CD4-positive, CD25-positive, alpha-beta regulatory T cell (primary cell): ENCODE data around the gene PCDHB8. TPM values are rescaled to one million over a fixed set of nuclear protein-coding genes. Genes with fewer than 3 reads are reported as not detected.
"Not testable (repeated sequence)": the region's sequence is repeated elsewhere in the genome, so short reads cannot be mapped to it uniquely, and the experiment has no call there.

ENCODE experiments used
- ATAC-seq, 2 donors: fragments of 150-1000 bp; cut with Tn5 transposase; one replicate each; pipeline ENCODE4 v1.10.0; 2021; ENCODE audit warnings: low read depth in 2 of 2, moderate number of reproducible peaks in 2 of 2, moderate library complexity in 1 of 2
- DNase-seq, 3 donors: peaks; one replicate each; pipeline versions ENCODE4 v3.0.0 to v3.0.0-alpha.2; 2012 to 2022; ENCODE audit warnings: mixed read lengths in 1 of 3
- H3K27ac ChIP-seq: one replicate; pipeline ENCODE4 v1.7.0; 2013; ENCODE audit warnings: mild to moderate bottlenecking, low read length; ENCODE audit not compliant: insufficient read depth, poor library complexity, severe bottlenecking
- H3K27me3 ChIP-seq: one replicate; pipeline ENCODE4 v1.7.0; 2013; ENCODE audit warnings: low read length; ENCODE audit not compliant: control insufficient read depth, insufficient read depth
- H3K36me3 ChIP-seq: one replicate; pipeline ENCODE4 v1.7.0; 2013; ENCODE audit warnings: mild to moderate bottlenecking, low read length, moderate library complexity; ENCODE audit not compliant: control insufficient read depth, insufficient read depth
- H3K4me1 ChIP-seq: 2 replicates; pipeline ENCODE4 v1.7.0; 2013; ENCODE audit warnings: mild to moderate bottlenecking, low read length; ENCODE audit not compliant: insufficient read depth, control insufficient read depth, poor library complexity, severe bottlenecking
- H3K4me3 ChIP-seq: one replicate; pipeline ENCODE4 v1.7.0; 2013; ENCODE audit warnings: low read depth, mild to moderate bottlenecking, low read length, moderate library complexity
- H3K9me3 ChIP-seq, 2 experiments: 1 replicate in 1 of 2; 2 replicates in 1 of 2; pipeline ENCODE4 v1.7.0; 2013; ENCODE audit warnings: low read length in 2 of 2, mild to moderate bottlenecking in 1 of 2, moderate library complexity in 1 of 2; ENCODE audit not compliant: control insufficient read depth in 2 of 2
- H3K27ac Mint-ChIP-seq, 3 donors: one replicate each; pipeline ENCODE4 v1.8.0; 2020 to 2022; ENCODE audit warnings: mild to moderate bottlenecking in 3 of 3, mixed read lengths in 3 of 3, moderate library complexity in 2 of 3
- H3K27me3 Mint-ChIP-seq: one replicate; pipeline ENCODE4 v1.8.0; 2022; ENCODE audit warnings: mild to moderate bottlenecking, mixed read lengths
- H3K36me3 Mint-ChIP-seq: one replicate; pipeline ENCODE4 v1.8.0; 2020; ENCODE audit warnings: mixed read lengths
- H3K4me1 Mint-ChIP-seq, 4 donors: one replicate each; pipeline ENCODE4 v1.8.0; 2020 to 2022; ENCODE audit warnings: mixed read lengths in 4 of 4, mild to moderate bottlenecking in 1 of 4
- H3K4me3 Mint-ChIP-seq, 4 donors: one replicate each; pipeline ENCODE4 v1.8.0; 2020 to 2022; ENCODE audit warnings: mild to moderate bottlenecking in 4 of 4, mixed read lengths in 4 of 4, moderate library complexity in 3 of 4
- H3K9me3 Mint-ChIP-seq, 7 donors: one replicate each; pipeline ENCODE4 v1.8.0; 2020 to 2022; ENCODE audit warnings: mixed read lengths in 7 of 7, mild to moderate bottlenecking in 3 of 7, moderate library complexity in 2 of 7
- polyA plus RNA-seq, 4 donors: library from polyadenylated mRNA; unstranded; fragments of 300-500 nt; fragmentation: Illumina TruSeq; gene quantifications; one replicate each; pipeline ENCODE4 v1.2.3, GENCODE V29; 2021
- total RNA-seq: library from RNA; stranded (reverse); gene quantifications from one replicate; pipeline ENCODE4 v1.2.3, GENCODE V29; 2022

PCDHB8 gene
- total and polyA plus RNA-seq, 5 donors from 2014 or later, result not detected

DNA sequence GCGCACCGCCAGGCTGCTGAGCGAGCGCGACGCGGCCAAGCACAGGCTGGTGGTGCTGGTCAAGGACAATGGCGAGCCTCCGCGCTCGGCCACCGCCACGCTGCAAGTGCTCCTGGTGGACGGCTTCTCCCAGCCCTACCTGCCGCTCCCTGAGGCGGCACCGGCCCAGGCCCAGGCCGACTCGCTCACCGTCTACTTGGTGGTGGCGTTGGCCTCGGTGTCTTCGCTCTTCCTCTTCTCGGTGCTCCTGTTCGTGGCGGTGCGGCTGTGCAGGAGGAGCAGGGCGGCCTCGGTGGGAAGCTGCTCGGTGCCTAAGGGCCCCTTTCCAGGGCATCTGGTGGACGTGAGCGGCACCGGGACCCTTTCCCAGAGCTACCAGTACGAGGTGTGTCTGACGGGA, 24.1 kb downstream of the PCDHB8 start:
- not testable (repeated sequence) for H3K4me1 Mint-ChIP-seq, H3K4me3 Mint-ChIP-seq, ATAC-seq, H3K27ac ChIP-seq, H3K27ac Mint-ChIP-seq, H3K36me3 Mint-ChIP-seq, H3K27me3 ChIP-seq, H3K36me3 ChIP-seq, DNase-seq, H3K4me3 ChIP-seq, H3K4me1 ChIP-seq
- H3K27me3 Mint-ChIP-seq, result peaks cover 14% of the 10 kb centered on the region
- peaks cover 13 to 17% of the 10 kb centered on the region in 2 experiments for H3K9me3 ChIP-seq
- H3K9me3 Mint-ChIP-seq, result peaks cover 0 to 34% (median 10%) of the 10 kb centered on the region in 7 donors

GRCh38 chr5:141208478-141208877, 30.9 kb downstream of the PCDHB8 start, which contains the start of gene PCDHB12:
Gene PCDHB12 (plus strand): TSS chr5:141208719. CDS start chr5:141208908, 189 bp downstream.
- H3K9me3 Mint-ChIP-seq, result peaks cover 0 to 9% (median 0%) of the 10 kb centered on the region in 7 donors
- ATAC-seq, result no peak
- peaks cover 20% of the 10 kb centered on the region for H3K27me3 Mint-ChIP-seq

GRCh38 chr5:141210281-141210680, 32.7 kb downstream of the PCDHB8 start:
- H3K4me1 Mint-ChIP-seq, H3K27ac ChIP-seq, H3K4me1 ChIP-seq, H3K36me3 ChIP-seq, DNase-seq, ATAC-seq, H3K4me3 Mint-ChIP-seq, H3K27ac Mint-ChIP-seq, H3K9me3 ChIP-seq, H3K36me3 Mint-ChIP-seq, H3K4me3 ChIP-seq: not testable (repeated sequence)
- H3K27me3 ChIP-seq, result peaks cover 15% of the 10 kb centered on the region
- peaks cover 0 to 16% (median 4%) of the 10 kb centered on the region in 7 donors for H3K9me3 Mint-ChIP-seq
- peaks cover 26% of the 10 kb centered on the region for H3K27me3 Mint-ChIP-seq

More at GRCh38 chr5:141208478-141208877, 30.9 kb downstream of the PCDHB8 start, which contains the start of gene PCDHB12:
- Mint-ChIP-seq H3K4me1 (peaks cover 0 to under 1% (median under 1%) of the 10 kb centered on the region in 4 donors), H3K4me3 (peak within 1 kb of the TSS in 1 of 4 donors; percentile 71), H3K27ac (no peak within 1 kb of the TSS), H3K36me3 (no peaks in the 10 kb centered on the region)
- no peaks in the 10 kb centered on the region for H3K9me3 ChIP-seq
- peak in 1 of 3 donors; percentile 2 for DNase-seq
- no peak within 1 kb of the TSS for H3K27ac ChIP-seq
- H3K4me3 ChIP-seq, result no peak within 1 kb of the TSS
- H3K36me3 ChIP-seq, result no peaks in the 10 kb centered on the region
- H3K4me1 ChIP-seq, result no peaks in the 10 kb centered on the region
- H3K27me3 ChIP-seq, result peaks cover 15% of the 10 kb centered on the region

DNA sequence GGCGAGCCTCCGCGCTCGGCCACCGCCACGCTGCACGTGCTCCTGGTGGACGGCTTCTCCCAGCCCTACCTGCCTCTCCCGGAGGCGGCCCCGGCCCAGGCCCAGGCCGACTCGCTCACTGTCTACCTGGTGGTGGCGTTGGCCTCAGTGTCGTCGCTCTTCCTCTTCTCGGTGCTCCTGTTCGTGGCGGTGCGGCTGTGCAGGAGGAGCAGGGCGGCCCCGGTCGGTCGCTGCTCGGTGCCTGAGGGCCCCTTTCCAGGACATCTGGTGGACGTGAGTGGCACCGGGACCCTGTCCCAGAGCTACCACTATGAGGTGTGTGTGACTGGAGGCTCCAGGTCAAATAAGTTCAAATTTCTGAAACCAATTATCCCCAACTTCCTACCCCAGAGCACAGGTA, 33.3 kb downstream of the PCDHB8 start:
- not testable (repeated sequence) for H3K4me1 Mint-ChIP-seq, H3K27ac ChIP-seq, H3K4me1 ChIP-seq, H3K9me3 ChIP-seq, ATAC-seq, H3K4me3 Mint-ChIP-seq, H3K4me3 ChIP-seq, H3K36me3 ChIP-seq, H3K27ac Mint-ChIP-seq, H3K36me3 Mint-ChIP-seq, DNase-seq
- peaks cover 27% of the 10 kb centered on the region for H3K27me3 Mint-ChIP-seq
- H3K9me3 Mint-ChIP-seq, result peaks cover 0 to 17% (median 4%) of the 10 kb centered on the region in 7 donors
- peaks cover 15% of the 10 kb centered on the region for H3K27me3 ChIP-seq

- peak within 1 kb of the TSS in 2 of 4 donors; percentile 33 to 64 for H3K4me3 Mint-ChIP-seq
These were observed 36.2 kb downstream of the PCDHB8 start, which contains the start of gene PCDHB13 for GRCh38 chr5:141213656-141214339. Gene PCDHB13 (plus strand): TSS chr5:141213919. CDS start chr5:141214124, 205 bp downstream.

DNA sequence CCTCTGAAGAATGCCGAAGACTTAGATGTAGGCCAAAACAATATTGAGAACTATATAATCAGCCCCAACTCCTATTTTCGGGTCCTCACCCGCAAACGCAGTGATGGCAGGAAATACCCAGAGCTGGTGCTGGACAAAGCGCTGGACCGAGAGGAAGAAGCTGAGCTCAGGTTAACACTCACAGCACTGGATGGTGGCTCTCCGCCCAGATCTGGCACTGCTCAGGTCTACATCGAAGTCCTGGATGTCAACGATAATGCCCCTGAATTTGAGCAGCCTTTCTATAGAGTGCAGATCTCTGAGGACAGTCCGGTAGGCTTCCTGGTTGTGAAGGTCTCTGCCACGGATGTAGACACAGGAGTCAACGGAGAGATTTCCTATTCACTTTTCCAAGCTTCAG, 37.0 kb downstream of the PCDHB8 start:
- not testable (repeated sequence) for H3K4me1 Mint-ChIP-seq, H3K4me1 ChIP-seq, H3K27ac ChIP-seq, H3K9me3 ChIP-seq, H3K4me3 Mint-ChIP-seq, ATAC-seq, H3K36me3 ChIP-seq, DNase-seq, H3K27ac Mint-ChIP-seq, H3K27me3 ChIP-seq, H3K36me3 Mint-ChIP-seq, H3K4me3 ChIP-seq
- H3K9me3 Mint-ChIP-seq, result peaks cover 0 to 30% (median 13%) of the 10 kb centered on the region in 7 donors
- peaks cover 14% of the 10 kb centered on the region for H3K27me3 Mint-ChIP-seq

More at GRCh38 chr5:141213656-141214339, 36.2 kb downstream of the PCDHB8 start, which contains the start of gene PCDHB13:
- H3K4me3 ChIP-seq, H3K36me3 ChIP-seq, H3K27me3 ChIP-seq, H3K4me1 ChIP-seq, H3K9me3 ChIP-seq, H3K36me3 Mint-ChIP-seq, ATAC-seq, H3K4me1 Mint-ChIP-seq, H3K27ac ChIP-seq, DNase-seq, H3K27ac Mint-ChIP-seq: not testable (repeated sequence)
- peaks cover 0 to 24% (median 13%) of the 10 kb centered on the region in 7 donors for H3K9me3 Mint-ChIP-seq
- peaks cover 15% of the 10 kb centered on the region for H3K27me3 Mint-ChIP-seq

GRCh38 chr5:141215504-141215903, 37.9 kb downstream of the PCDHB8 start:
- Mint-ChIP-seq H3K27me3 (peaks cover 14% of the 10 kb centered on the region), H3K9me3 (peaks cover 0 to 39% (median 11%) of the 10 kb centered on the region in 7 donors)
- not testable (repeated sequence) for H3K4me1 Mint-ChIP-seq, H3K27ac ChIP-seq, H3K27ac Mint-ChIP-seq, ATAC-seq, H3K36me3 ChIP-seq, H3K4me3 ChIP-seq, H3K4me3 Mint-ChIP-seq, DNase-seq, H3K27me3 ChIP-seq, H3K9me3 ChIP-seq, H3K36me3 Mint-ChIP-seq, H3K4me1 ChIP-seq

DNA sequence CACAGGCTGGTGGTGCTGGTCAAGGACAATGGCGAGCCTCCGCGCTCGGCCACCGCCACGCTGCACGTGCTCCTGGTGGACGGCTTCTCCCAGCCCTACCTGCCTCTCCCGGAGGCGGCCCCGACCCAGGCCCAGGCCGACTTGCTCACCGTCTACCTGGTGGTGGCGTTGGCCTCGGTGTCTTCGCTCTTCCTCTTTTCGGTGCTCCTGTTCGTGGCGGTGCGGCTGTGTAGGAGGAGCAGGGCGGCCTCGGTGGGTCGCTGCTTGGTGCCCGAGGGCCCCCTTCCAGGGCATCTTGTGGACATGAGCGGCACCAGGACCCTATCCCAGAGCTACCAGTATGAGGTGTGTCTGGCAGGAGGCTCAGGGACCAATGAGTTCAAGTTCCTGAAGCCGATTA, 38.4 kb downstream of the PCDHB8 start:
- H3K27me3 ChIP-seq, H3K36me3 Mint-ChIP-seq, H3K4me1 ChIP-seq, H3K4me3 ChIP-seq, H3K27ac ChIP-seq, DNase-seq, H3K4me3 Mint-ChIP-seq, H3K27ac Mint-ChIP-seq, ATAC-seq, H3K4me1 Mint-ChIP-seq, H3K9me3 ChIP-seq, H3K36me3 ChIP-seq: not testable (repeated sequence)
- peaks cover 0 to 41% (median 11%) of the 10 kb centered on the region in 7 donors for H3K9me3 Mint-ChIP-seq
- peaks cover 14% of the 10 kb centered on the region for H3K27me3 Mint-ChIP-seq
